ENCODE measurements around the gene F10. TPM values are rescaled to one million over a fixed set of nuclear protein-coding genes. Genes with fewer than 3 reads are reported as not detected.

F10 gene
- total RNA-seq, 2 donors from 2014 or later, result 10.2 to 48.0 TPM

DNA sequence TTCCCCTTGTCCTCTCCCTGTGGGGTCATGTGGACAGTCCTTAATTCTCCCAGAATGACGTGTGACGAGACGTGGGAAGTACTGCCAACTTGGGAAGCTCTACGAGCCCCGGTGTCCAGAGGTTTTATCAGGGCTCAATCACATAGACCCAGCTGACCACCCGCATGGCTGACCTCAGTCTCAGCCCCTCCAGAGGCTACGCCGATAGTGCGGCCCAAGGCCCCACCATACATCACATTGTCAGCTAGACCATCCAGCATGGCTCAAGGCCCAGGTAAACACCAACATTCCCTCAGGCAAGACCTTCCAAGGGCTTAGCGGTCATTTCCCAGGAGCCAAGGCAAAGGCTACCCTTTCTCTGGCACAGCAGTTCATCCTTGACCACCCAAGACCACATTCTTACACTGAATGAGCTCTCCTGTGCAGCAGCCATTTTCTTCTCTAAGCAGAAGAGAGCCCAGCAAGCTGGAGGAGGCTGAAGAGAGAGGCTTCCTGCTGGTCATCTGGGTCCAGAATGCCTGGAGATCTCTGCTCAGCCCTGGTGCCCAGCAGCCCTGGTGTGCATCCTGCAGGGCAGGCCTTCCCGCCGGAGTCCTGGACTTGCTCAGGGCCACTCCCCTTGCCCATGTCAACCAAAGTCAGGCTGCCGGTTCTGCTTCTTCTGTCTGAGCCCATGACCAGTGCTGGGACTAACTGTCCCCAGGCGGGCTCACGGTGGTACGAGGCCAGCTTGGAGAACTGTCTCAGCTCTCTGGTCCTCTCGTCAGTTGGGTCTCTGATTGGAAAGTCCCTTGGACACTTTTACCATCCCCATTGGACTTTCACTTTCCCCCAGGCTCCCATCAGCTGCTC, 7.9 kb upstream of the F10 start:
- DNase-seq (ENCODE audit: low spot score), result no peak
- Histone ChIP-seq H3K4me3 (no peak overlapping the region), H3K27me3 (replicated peaks; ENCODE audit: insufficient read depth) (peaks cover 2% of the 10 kb centered on the region), H3K36me3 (no peaks in the 10 kb centered on the region), H3K9me3 (no peaks in the 10 kb centered on the region), H3K4me1 (replicated peaks) (no peaks in the 10 kb centered on the region), H3K27ac (no peak overlapping the region)
- no peak for TF ChIP-seq POLR2A (IDR thresholded peaks at IDR 0.05)
- TF ChIP-seq, protein P1, sequence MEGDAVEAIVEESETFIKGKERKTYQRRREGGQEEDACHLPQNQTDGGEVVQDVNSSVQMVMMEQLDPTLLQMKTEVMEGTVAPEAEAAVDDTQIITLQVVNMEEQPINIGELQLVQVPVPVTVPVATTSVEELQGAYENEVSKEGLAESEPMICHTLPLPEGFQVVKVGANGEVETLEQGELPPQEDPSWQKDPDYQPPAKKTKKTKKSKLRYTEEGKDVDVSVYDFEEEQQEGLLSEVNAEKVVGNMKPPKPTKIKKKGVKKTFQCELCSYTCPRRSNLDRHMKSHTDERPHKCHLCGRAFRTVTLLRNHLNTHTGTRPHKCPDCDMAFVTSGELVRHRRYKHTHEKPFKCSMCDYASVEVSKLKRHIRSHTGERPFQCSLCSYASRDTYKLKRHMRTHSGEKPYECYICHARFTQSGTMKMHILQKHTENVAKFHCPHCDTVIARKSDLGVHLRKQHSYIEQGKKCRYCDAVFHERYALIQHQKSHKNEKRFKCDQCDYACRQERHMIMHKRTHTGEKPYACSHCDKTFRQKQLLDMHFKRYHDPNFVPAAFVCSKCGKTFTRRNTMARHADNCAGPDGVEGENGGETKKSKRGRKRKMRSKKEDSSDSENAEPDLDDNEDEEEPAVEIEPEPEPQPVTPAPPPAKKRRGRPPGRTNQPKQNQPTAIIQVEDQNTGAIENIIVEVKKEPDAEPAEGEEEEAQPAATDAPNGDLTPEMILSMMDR (IDR thresholded peaks at IDR 0.05), result no peak
- no peak for TF ChIP-seq POLR2AphosphoS5 (IDR thresholded peaks at IDR 0.05)
- intact Hi-C loops (cut with DNase I), result no loop called here
- 92% methylated on average over 17 of the region's 17 CpGs for WGBS

DNA sequence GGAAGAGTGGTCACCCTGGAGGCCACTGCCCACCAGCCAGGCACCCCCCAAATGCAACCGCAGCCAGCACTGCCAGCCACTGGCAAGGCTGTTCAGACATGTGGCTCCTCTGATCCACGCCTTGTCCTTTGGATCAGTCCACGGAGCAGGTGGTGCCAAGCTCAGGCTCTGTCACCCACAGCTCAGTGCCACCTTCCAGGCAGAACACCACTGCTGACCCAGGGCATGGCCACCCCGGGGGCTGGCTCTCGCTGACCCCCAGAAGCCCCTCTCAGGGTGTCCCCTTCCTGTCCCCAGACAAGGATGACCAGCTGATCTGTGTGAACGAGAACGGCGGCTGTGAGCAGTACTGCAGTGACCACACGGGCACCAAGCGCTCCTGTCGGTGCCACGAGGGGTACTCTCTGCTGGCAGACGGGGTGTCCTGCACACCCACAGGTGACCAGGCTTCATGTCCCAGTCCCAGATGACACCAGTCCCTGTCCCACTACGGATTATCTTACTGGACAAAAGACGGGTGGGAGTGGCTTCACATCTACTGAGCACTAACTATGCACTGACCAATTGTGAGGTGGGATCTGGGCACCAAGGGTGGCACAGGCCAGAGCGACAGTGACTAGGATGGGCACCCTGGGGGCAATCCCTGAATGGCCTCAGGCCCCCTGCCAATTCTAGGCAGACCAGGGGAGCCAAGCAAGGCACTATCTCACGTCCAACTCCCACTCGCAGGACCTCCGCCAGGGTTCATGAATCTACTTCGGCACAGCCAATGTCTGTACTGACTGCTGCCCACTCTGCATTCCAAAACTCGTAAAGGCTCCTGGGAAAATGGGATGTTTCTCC, 7.0 kb upstream of the F10 start:
- Histone ChIP-seq H3K27ac (no peak overlapping the region), H3K9me3 (no peaks in the 10 kb centered on the region), H3K36me3 (no peaks in the 10 kb centered on the region), H3K4me1 (replicated peaks) (no peaks in the 10 kb centered on the region), H3K27me3 (replicated peaks; ENCODE audit: insufficient read depth) (peaks cover 2% of the 10 kb centered on the region), H3K4me3 (no peak overlapping the region)
- DNase-seq (ENCODE audit: low spot score), result no peak
- 88% methylated on average over 21 of the region's 21 CpGs for WGBS
- TF ChIP-seq POLR2A (IDR thresholded peaks at IDR 0.05) (no peak), POLR2AphosphoS5 (IDR thresholded peaks at IDR 0.05) (no peak)
- TF ChIP-seq, protein P1 (IDR thresholded peaks at IDR 0.05), result no peak
- intact Hi-C loops (cut with DNase I), result no loop called here

DNA sequence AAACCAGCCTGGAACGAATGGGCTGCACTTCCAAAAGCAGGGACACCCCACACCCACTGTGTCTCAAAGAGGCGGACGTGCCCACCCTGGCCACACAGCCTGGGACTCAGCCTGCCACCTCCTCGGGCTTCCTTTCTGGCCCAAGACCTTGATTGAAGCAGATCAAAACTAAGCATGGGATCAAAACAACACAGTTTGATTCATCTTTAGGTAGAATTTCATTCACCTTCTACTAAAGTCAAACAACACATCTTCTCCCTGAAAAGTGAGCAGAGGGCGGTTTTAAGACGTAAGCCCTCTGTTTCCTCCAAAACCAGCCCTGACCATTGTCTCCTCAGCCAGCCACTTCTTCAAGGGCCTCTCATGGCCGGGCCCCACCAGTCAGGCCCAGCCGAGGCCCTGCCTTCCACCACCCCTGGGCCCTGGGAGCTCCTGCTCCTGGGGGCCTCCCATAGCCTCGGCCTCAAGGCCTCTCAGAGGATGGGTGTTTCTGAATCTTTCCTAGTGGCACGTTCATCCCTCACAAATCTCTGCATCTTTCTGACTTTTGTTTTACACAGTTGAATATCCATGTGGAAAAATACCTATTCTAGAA, 6.3 kb upstream of the F10 start:
- no peaks in the 10 kb centered on the region for H3K36me3 ChIP-seq
- no peaks in the 10 kb centered on the region for H3K27me3 ChIP-seq (replicated peaks; ENCODE audit: insufficient read depth)
- WGBS, result 91% methylated on average over 9 of the region's 10 CpGs
- no peak for DNase-seq (ENCODE audit: low spot score)
- no peaks in the 10 kb centered on the region for H3K9me3 ChIP-seq
- TF ChIP-seq POLR2AphosphoS5 (IDR thresholded peaks at IDR 0.05) (no peak), POLR2A (IDR thresholded peaks at IDR 0.05) (no peak)
- TF ChIP-seq, protein P1 (IDR thresholded peaks at IDR 0.05), result no peak
- intact Hi-C loops (cut with DNase I), result no loop called here
- no peaks in the 10 kb centered on the region for H3K4me1 ChIP-seq (replicated peaks)
- H3K27ac ChIP-seq, result no peak overlapping the region
- no peak overlapping the region for H3K4me3 ChIP-seq

DNA sequence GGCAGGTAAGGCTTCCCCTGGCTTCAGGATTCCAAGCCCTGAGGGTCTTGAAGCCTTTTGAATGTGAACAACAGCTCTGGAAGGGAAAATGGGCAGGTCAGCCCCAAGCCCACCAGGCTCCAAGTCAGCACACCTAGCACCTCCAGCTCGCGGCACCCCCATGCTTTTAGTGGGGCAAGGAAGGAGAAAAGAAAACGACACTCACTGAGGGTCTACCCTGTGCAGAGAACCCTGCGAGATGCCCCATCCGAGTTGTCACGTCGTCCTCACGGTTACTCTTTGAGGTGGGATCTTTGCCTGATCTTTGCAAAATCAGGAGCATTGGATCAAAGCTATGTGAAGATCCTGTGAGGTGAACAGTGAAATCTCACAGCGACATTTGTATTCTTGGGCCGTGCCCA, 5.7 kb upstream of the F10 start:
- H3K36me3 ChIP-seq, result no peaks in the 10 kb centered on the region
- 85% methylated on average over 10 of the region's 10 CpGs for WGBS
- TF ChIP-seq, protein P1 (IDR thresholded peaks at IDR 0.05), result no peak
- TF ChIP-seq POLR2A (IDR thresholded peaks at IDR 0.05) (no peak), POLR2AphosphoS5 (IDR thresholded peaks at IDR 0.05) (no peak)
- H3K4me1 ChIP-seq (replicated peaks), result no peaks in the 10 kb centered on the region
- DNase-seq (ENCODE audit: low spot score), result no peak
- intact Hi-C loops (cut with DNase I), result no loop called here
- no peaks in the 10 kb centered on the region for H3K27me3 ChIP-seq (replicated peaks; ENCODE audit: insufficient read depth)
- no peak overlapping the region for H3K4me3 ChIP-seq
- H3K9me3 ChIP-seq, result no peaks in the 10 kb centered on the region
- no peak overlapping the region for H3K27ac ChIP-seq

Measured in prostate gland (tissue), 2 donors.